NOMO-1 treated with dmso at 0.1 percent for 144 hours (cell line): ENCODE measurements around the gene RPRD1B.

Experiments used
- DNase-seq: peaks from one replicate; lab custom pipeline; 2025; ENCODE audit not compliant: unreplicated experiment; lab: John Stamatoyannopoulos, UW

Gene RPRD1B

GRCh38 chr20:38073307-38074071 lies 39.9 kb downstream of the RPRD1B start:
- peak; percentile 24 for DNase-seq

- no peak for DNase-seq
These were observed 41.8 kb downstream of the RPRD1B start for GRCh38 chr20:38075161-38075998.

- DNase-seq: no peak
These were observed 43.0 kb downstream of the RPRD1B start for GRCh38 chr20:38076548-38076947.

- DNase-seq: no peak
These were observed 44.5 kb downstream of the RPRD1B start for GRCh38 chr20:38078084-38078483.

- no peak for DNase-seq
These were observed 45.8 kb downstream of the RPRD1B start for GRCh38 chr20:38079353-38079752.

GRCh38 chr20:38081575-38081974 lies 48.0 kb downstream of the RPRD1B start:
- DNase-seq: no peak

- DNase-seq: no peak
These were observed 49.3 kb downstream of the RPRD1B start for GRCh38 chr20:38082894-38083293.

GRCh38 chr20:38083338-38084048 lies 49.9 kb downstream of the RPRD1B start:
- DNase-seq: no peak

GRCh38 chr20:38084425-38084951 lies 50.9 kb downstream of the RPRD1B start:
- no peak for DNase-seq

GRCh38 chr20:38085026-38085425 lies 51.5 kb downstream of the RPRD1B start:
- DNase-seq: no peak

- DNase-seq: no peak
These were observed 56.0 kb downstream of the RPRD1B start for GRCh38 chr20:38089500-38089899.

GRCh38 chr20:38090061-38090460 lies 56.5 kb downstream of the RPRD1B start:
- DNase-seq: no peak

GRCh38 chr20:38091441-38092216 lies 58.1 kb downstream of the RPRD1B start:
- DNase-seq: no peak

GRCh38 chr20:38092260-38092857 lies 58.8 kb downstream of the RPRD1B start:
- no peak for DNase-seq

GRCh38 chr20:38092915-38093314 lies 59.4 kb downstream of the RPRD1B start:
- DNase-seq: no peak

GRCh38 chr20:38093641-38094077 lies 60.1 kb downstream of the RPRD1B start:
- no peak for DNase-seq

- DNase-seq: peak; percentile 44
These were observed 60.9 kb downstream of the RPRD1B start for GRCh38 chr20:38094373-38094891.

- DNase-seq: no peak
These were observed 61.6 kb downstream of the RPRD1B start for GRCh38 chr20:38095017-38095686.

- no peak for DNase-seq
These were observed 65.4 kb downstream of the RPRD1B start for GRCh38 chr20:38098952-38099351.
